GM12892 (cell line): ENCODE results near the gene AGO1.

Experiments
- POLR2A ChIP-seq: IDR thresholded peaks from 2 replicates; pipeline ENCODE4 v1.6.1; 2011; ENCODE audit warnings: low read depth, low read length, control low read depth
- TAF1 ChIP-seq: IDR thresholded peaks from 2 replicates; pipeline ENCODE4 v1.6.1; 2011; ENCODE audit warnings: low read depth, mild to moderate bottlenecking, control low read depth, low read length, borderline replicate concordance

GRCh38 chr1:35887508-35887907 is 4.5 kb downstream of the AGO1 start:
- no peak for TF ChIP-seq TAF1
- TF ChIP-seq POLR2A = no peak
